GM18502 (cell line): Measurements from ENCODE around the gene KDF1.
"Not testable (repeated sequence)": the region's sequence is repeated elsewhere in the genome, so short reads cannot be mapped to it uniquely, and the experiment has no call there.

Source experiments
- ATAC-seq: cut with Tn5 transposase; IDR thresholded peaks from one replicate; pipeline ENCODE4 v1.9.1; 2021; ENCODE audit warnings: mild to moderate bottlenecking; ENCODE audit not compliant: unreplicated experiment, poor library complexity

KDF1 gene

GRCh38 chr1:26994787-26995517 lies 34.7 kb upstream of the KDF1 start:
- no peak for ATAC-seq

GRCh38 chr1:26994020-26994786 lies 33.9 kb upstream of the KDF1 start:
- peak; percentile 29 for ATAC-seq

GRCh38 chr1:26993237-26994019 lies 33.2 kb upstream of the KDF1 start, which contains the start of gene TRNP1:
Gene TRNP1 (plus strand): TSS chr1:26993692. CDS start chr1:26993787, 95 bp downstream.
- peak; percentile 50 for ATAC-seq

GRCh38 chr1:26991310-26992116 lies 31.2 kb upstream of the KDF1 start:
- no peak for ATAC-seq

- ATAC-seq, result not testable (repeated sequence)
Measured at GRCh38 chr1:26989403-26990109, 29.3 kb upstream of the KDF1 start.

GRCh38 chr1:26986658-26987057 lies 26.4 kb upstream of the KDF1 start:
- ATAC-seq, result no peak

- ATAC-seq, result no peak
Measured at GRCh38 chr1:26984291-26984690, 24.0 kb upstream of the KDF1 start.

- no peak for ATAC-seq
Measured at GRCh38 chr1:26983863-26984262, 23.6 kb upstream of the KDF1 start.

- no peak for ATAC-seq
Measured at GRCh38 chr1:26981146-26981846, 21.0 kb upstream of the KDF1 start.

- ATAC-seq, result no peak
Measured at GRCh38 chr1:26978901-26979300, 18.6 kb upstream of the KDF1 start.

- no peak for ATAC-seq
Measured at GRCh38 chr1:26976621-26977510, 16.6 kb upstream of the KDF1 start.

- ATAC-seq, result no peak
Measured at GRCh38 chr1:26972821-26973220, 12.6 kb upstream of the KDF1 start.

- ATAC-seq, result no peak
Measured at GRCh38 chr1:26972390-26972789, 12.1 kb upstream of the KDF1 start.

- no peak for ATAC-seq
Measured at GRCh38 chr1:26971590-26971989, 11.3 kb upstream of the KDF1 start.

GRCh38 chr1:26970810-26971209 lies 10.5 kb upstream of the KDF1 start:
- ATAC-seq, result no peak

- no peak for ATAC-seq
Measured at GRCh38 chr1:26965628-26966027, 5.4 kb upstream of the KDF1 start.

GRCh38 chr1:26965213-26965612 lies 4.9 kb upstream of the KDF1 start:
- no peak for ATAC-seq

- no peak for ATAC-seq
Measured at GRCh38 chr1:26961826-26962225, 1.6 kb upstream of the KDF1 start.
